H1 (cell line): ENCODE data around the gene SNED1.

Experiments
- CBX8 ChIP-seq: fragments of 300-800, 300-1000 bp; sonication (generic); IDR thresholded peaks from 2 replicates; pipeline ENCODE4 v1.7.1; 2016; ENCODE audit warnings: low read depth, low read length, borderline replicate concordance
- CREB1 ChIP-seq: IDR thresholded peaks from 2 replicates; pipeline ENCODE4 v1.6.1; 2012; ENCODE audit warnings: inconsistent platforms
- CTCF ChIP-seq, 3 experiments: IDR thresholded peaks; 1 replicate in 2 of 3; 2 replicates in 1 of 3; pipeline versions ENCODE4 v1.5.1 to v1.6.1; 2011; ENCODE audit warnings: low read length in 3 of 3, mild to moderate bottlenecking in 3 of 3, inconsistent platforms in 2 of 3, low read depth in 1 of 3, moderate library complexity in 1 of 3; ENCODE audit not compliant: insufficient read depth in 1 of 3; ENCODE audit errors: control extremely low read depth in 1 of 3
- EP300 ChIP-seq, 2 experiments: IDR thresholded peaks; 1 replicate in 1 of 2; 2 replicates in 1 of 2; pipeline ENCODE4 v1.6.1; 2011 to 2012; ENCODE audit warnings: low read depth in 2 of 2, low read length in 2 of 2, mild to moderate bottlenecking in 2 of 2, borderline replicate concordance in 1 of 2, inconsistent platforms in 1 of 2, moderate library complexity in 1 of 2
- EZH2 ChIP-seq: fragments of 200-600 bp; sonication (generic); IDR thresholded peaks from 2 replicates; pipeline ENCODE4 v1.7.1; 2012; ENCODE audit warnings: low read depth, mild to moderate bottlenecking, moderate library complexity, low read length, inconsistent platforms; ENCODE audit not compliant: severe bottlenecking
- KDM1A ChIP-seq: fragments of 200-600, 300-600 bp; sonication (generic); IDR thresholded peaks from 2 replicates; pipeline ENCODE4 v1.7.1; 2016; ENCODE audit warnings: mild to moderate bottlenecking, low read length, borderline replicate concordance
- MAFK ChIP-seq: IDR thresholded peaks from 2 replicates; pipeline ENCODE4 v1.6.1; 2012; ENCODE audit warnings: low read depth, mild to moderate bottlenecking, improper control_type of control experiment, low read length
- MAX ChIP-seq: IDR thresholded peaks from 2 replicates; pipeline ENCODE4 v1.6.1; 2012; ENCODE audit warnings: inconsistent platforms
- POLR2A ChIP-seq, 2 experiments: IDR thresholded peaks; 1 replicate in 1 of 2; 2 replicates in 1 of 2; pipeline ENCODE4 v1.6.1; 2011; ENCODE audit warnings: low read depth in 2 of 2, low read length in 2 of 2, mild to moderate bottlenecking in 2 of 2; ENCODE audit errors: control extremely low read depth in 1 of 2
- POLR2AphosphoS5 ChIP-seq: IDR thresholded peaks from 2 replicates; pipeline ENCODE4 v1.6.1; 2011; ENCODE audit warnings: low read depth, low read length
- RAD21 ChIP-seq, 2 experiments: IDR thresholded peaks in 1 of 2; conservative IDR thresholded peaks in 1 of 2; 2 replicates each; pipeline ENCODE4 v1.6.1; 2011; ENCODE audit warnings: low read depth in 2 of 2, low read length in 2 of 2, improper control_type of control experiment in 1 of 2, inconsistent platforms in 1 of 2, mild to moderate bottlenecking in 1 of 2, moderate library complexity in 1 of 2
- RFX5 ChIP-seq: IDR thresholded peaks from 2 replicates; pipeline ENCODE4 v1.6.1; 2011; ENCODE audit warnings: low read depth, low read length, improper control_type of control experiment, borderline replicate concordance
- SP4 ChIP-seq: IDR thresholded peaks from 2 replicates; pipeline ENCODE4 v1.6.1; 2012; ENCODE audit warnings: low read length, inconsistent platforms
- ZNF274 ChIP-seq: IDR thresholded peaks from 2 replicates; pipeline ENCODE4 v1.7.0; 2012; ENCODE audit warnings: low read length, borderline replicate concordance; ENCODE audit errors: extremely low read depth

- TF ChIP-seq POLR2AphosphoS5 (no peak), POLR2A (IDR thresholded peaks at IDR 0.05; ENCODE audit: control extremely low read depth in 1 of 2, low read depth in 2 of 2, low read length in 2 of 2) (no peak), MAX (no peak), CTCF (IDR thresholded peaks at IDR 0.05; ENCODE audit: control extremely low read depth in 1 of 3, insufficient read depth in 1 of 3, low read depth in 1 of 3, low read length in 3 of 3) (no peak), ZNF274 (no peak), EP300 (IDR thresholded peaks at IDR 0.05; ENCODE audit: borderline replicate concordance in 1 of 2, low read depth in 2 of 2, low read length in 2 of 2) (no peak), CBX8 (no peak), RAD21 (IDR thresholded peaks at IDR 0.05 in 1 of 2, conservative IDR thresholded peaks at IDR 0.05 in 1 of 2; ENCODE audit: low read depth in 2 of 2, low read length in 2 of 2) (no peak), CREB1 (no peak), EZH2 (no peak), MAFK (no peak), RFX5 (no peak), SP4 (no peak), KDM1A (no peak)
Measured at GRCh38 chr2:241051578-241052487, 53.4 kb downstream of the SNED1 start.
